GM20431 (cell line): ENCODE measurements around the gene CRADD.
"Not testable (repeated sequence)": the region's sequence is repeated elsewhere in the genome, so short reads cannot be mapped to it uniquely, and the experiment has no call there.

Experiments used
- in situ Hi-C: fragments of 300-500 bp; cut with MseI, MboI; formaldehyde crosslinking; loops from one replicate; pipeline ENCODE4 v1.15.0; 2020; ENCODE audit warnings: low sequenced_read_pairs; ENCODE audit not compliant: unreplicated experiment

CRADD gene

GRCh38 chr12:93853698-93854478, 176.7 kb downstream of the CRADD start:
- in situ Hi-C loops: no loop called here

GRCh38 chr12:93855261-93855660, 178.1 kb downstream of the CRADD start:
- in situ Hi-C loops: no loop called here

GRCh38 chr12:93856611-93857010, 179.4 kb downstream of the CRADD start:
- in situ Hi-C loops: no loop called here

DNA sequence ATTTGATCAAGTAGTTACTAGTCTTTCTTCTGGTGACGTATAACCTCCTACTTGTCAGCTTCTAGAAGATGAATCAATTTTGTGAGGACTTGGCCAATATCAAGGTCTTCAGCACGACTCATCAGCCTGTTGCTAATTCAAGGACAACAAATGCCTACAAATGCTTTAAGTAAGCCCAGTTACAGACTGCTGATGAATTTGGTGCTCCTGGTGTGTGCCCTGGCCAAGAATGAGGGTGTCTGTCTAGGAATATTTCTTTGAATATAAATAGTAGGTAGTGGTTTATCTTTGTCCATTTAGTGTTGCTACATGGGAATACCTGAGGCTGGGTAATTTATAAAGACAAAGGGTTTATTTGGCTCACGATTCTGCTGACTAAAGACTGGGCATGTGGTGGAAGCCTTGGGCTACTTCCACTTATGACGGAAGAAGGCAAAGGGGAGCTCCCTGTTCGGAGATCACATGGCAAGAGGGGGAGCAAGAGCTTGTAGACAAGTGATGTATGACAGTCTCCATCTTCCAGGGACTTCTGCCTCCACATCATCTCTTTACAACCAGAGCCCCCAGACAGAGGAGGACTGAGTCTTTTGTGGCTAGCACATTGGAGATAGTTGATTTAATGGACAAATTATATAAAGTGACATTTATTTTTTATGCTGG, 180.2 kb downstream of the CRADD start:
- in situ Hi-C loops: no loop called here

DNA sequence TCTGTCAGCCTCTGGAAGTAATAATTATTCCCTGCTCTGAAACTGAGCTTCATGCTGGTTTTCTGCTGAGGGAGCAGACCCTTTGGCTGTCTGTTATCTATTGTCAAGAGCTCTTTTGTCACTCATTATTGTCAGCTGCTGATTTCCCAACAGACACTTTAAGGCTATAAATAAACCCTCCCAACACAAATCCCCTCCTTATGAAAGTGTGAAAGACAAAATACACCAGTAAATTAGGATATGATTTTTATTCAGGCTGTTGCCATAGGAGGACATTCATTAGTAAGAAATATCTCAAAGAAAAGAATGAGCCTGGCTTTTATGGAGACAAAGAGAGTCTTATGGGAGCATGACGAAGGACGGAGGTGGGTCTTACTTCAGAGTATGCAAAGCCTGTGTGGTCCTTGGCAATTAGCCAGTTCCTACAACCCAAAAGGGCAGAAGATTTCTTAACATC, 180.8 kb downstream of the CRADD start:
- in situ Hi-C loops: no loop called here

DNA sequence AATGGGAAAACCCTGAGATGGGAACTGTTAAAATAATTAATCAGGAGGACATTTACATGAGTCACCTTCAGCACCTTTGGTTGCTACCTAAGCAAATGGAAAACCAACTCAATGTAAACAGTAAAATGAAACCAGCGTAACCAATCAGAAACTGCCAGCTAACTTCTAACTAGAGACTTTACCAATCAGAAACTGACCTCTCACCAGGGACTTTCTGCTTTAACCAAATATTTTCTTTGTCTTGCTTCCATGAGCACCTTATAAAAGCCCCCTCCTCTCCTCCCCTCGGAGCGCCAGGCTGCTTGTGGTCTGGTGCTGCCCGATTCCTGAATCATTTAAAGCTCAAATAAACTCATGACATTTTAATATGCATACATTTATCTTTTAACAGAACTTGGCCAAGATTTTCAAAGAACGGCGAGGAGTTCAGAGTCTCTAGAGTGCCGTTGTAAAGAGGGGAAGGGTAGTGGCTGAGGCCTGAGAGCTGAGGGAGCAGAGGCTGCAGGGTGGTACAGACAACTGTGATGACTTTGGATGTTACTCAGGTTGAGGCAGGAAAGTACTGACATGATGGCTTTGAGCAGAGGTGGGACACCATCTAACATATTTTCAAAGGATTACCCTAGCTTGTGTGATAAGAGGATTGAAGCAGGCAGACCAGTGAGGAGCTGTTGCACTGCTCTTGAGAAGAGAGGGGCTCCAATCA, 183.6 kb downstream of the CRADD start:
- in situ Hi-C loops: no loop called here

- in situ Hi-C loops: no loop called here
Observed at GRCh38 chr12:93862424-93862823, 185.2 kb downstream of the CRADD start.

GRCh38 chr12:93865751-93866150, 188.6 kb downstream of the CRADD start:
- in situ Hi-C loops: no loop called here

DNA sequence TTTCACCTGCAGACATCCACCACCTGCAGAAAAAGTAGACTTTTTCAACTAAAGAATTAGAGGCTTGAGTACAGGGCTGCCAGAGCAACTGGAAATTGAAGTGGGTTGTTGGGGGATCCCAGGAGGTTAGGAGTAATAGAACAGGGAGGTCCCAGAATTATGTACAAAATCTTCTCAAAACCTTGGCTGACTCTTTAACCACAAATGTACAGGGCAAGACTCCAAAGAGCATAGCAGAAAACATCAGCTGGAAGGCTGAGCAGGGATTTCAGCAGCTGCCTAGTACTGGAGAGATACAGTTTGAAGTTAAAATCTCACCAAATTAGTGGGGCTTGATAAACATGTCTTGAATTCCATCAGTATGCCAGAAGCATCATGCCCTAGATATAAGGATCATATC, 191.6 kb downstream of the CRADD start:
- in situ Hi-C loops: no loop called here

DNA sequence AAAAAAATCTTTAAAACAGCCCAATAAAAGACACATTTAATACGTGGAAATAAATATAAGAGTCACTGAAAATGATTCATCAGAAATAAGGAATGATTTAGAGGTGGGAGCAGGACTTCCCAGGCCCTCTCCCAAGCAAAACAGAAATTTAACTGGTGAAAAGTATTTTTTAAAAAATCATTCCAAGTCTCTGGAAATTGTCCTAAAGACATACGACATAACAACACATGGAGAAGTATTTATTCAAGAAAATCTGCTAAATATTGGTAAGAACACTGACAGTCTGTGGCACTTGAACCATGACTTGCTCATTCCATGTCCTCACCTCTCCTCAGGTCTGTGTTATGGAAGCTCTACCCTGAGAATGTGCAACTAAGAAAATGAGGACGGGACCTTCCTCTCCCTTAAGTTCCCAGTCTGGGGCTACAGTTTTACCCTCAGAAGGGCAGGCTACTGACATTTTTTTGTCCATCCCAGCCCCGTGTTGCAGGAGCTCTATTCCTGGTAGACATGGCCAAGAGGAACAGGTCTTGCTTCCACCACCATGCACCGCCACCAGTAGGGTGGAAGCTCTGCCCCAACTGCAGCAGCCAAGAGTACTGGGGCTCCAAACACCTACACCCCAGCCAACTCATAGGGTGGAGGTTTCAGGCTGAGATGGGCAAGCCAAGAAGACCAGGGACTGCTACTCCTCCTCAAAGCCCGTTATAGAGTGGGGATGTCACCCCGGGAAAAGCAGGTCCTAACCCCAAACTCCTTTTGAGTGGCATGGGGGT, 193.0 kb downstream of the CRADD start:
- in situ Hi-C loops: no loop called here

DNA sequence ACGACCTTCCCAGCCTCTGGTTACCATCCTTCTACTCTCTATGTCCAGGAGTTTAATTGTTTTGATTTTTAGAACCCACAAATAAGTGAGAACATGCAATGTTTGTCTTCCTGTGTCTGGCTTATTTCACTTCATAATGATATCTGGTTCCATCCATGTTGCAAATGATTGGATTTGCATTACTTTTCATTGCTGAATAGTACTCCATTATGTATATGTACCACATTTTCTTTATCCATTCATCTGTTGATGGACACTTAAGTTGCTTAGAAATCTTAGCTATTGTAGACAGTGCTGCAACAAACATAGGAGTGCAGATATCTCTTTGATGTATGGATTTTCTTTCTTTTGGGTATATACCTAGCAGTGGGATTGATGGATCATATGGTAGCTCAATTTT, 194.4 kb downstream of the CRADD start:
- in situ Hi-C loops: not testable (repeated sequence)

DNA sequence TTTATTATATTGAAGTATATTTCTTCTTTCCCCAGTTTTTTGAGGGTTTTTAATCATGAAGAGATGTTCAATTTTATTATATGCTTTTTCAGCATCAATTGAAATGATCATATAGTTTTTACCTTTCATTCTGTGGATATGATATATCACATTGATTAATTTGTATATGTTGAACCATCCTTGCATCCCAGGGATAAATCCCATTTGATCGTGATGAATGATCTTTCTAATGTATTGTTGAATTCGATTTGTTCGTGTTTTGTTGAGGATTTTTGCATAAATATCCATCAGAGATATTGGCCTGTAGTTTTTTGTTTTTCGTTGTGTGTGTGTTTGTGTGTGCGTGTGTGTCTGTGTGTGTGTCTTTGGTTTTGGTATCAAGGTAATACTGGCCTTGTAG, 196.4 kb downstream of the CRADD start:
- in situ Hi-C loops: no loop called here

GRCh38 chr12:93875157-93875556, 198.0 kb downstream of the CRADD start:
- in situ Hi-C loops: no loop called here

GRCh38 chr12:93876360-93876759, 199.2 kb downstream of the CRADD start:
- in situ Hi-C loops: no loop called here

DNA sequence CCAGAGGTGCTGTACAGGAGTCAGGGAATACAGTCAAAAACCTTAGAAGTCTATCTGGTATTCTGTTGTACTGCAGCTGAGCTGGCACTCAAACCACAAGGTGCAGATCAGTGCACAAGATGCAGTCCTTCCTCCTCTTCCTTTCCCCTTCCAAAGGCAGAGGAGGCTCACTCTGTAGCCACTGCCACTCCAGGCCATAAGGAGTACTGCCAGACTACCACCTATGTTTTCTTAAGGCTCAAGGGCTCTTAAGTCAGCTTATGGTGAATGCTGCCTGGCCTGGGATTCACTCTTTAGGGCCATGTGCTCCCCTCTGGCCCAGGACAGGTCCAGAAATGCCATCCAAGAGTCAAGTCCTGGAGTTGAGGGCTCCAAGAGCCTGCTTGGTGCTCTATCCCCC, 200.3 kb downstream of the CRADD start:
- in situ Hi-C loops: no loop called here

GRCh38 chr12:93879476-93880421, 202.6 kb downstream of the CRADD start:
- in situ Hi-C loops: no loop called here

GRCh38 chr12:93880853-93881522, 203.8 kb downstream of the CRADD start:
- in situ Hi-C loops: no loop called here

- in situ Hi-C loops: no loop called here
Observed at GRCh38 chr12:93882763-93883162, 205.6 kb downstream of the CRADD start.
